ENCODE data around the gene AGPAT3. TPM values are rescaled to one million over a fixed set of nuclear protein-coding genes. Genes with fewer than 3 reads are reported as not detected.

AGPAT3 gene
- polyA plus RNA-seq, 2 of the 4 experiments (the other 2 are of a cell fraction), result 18.2 to 20.3 TPM

GRCh38 chr21:43981871-43982210 lies 116.8 kb downstream of the AGPAT3 start:
- CTCF ChIA-PET, result interaction anchor here (2.0 kb wide), 1 partner anchor 43 kb away, joined by 6 read pairs; no protein-coding TSS in a partner anchor
- 95% methylated on average over 4 of the region's 13 CpGs for whole genome bisulfite sequencing (ENCODE audit: missing lambda C conversion rate)

GRCh38 chr21:43982489-43983078 lies 117.6 kb downstream of the AGPAT3 start:
- DNase-seq (ENCODE audit: low read depth in 1 of 2, low spot score in 1 of 2), result no peak
- Histone ChIP-seq H3K4me3 (no peak overlapping the region), H3K9me3 (no peaks in the 10 kb centered on the region), H3K4me1 (no peaks in the 10 kb centered on the region), H3K4me2 (no peak overlapping the region), H3K27ac (no peak overlapping the region)
- no peak for TF ChIP-seq HEYL (CRISPR knock-in tag; IDR thresholded peaks at IDR 0.05)
- TF ChIP-seq NPAS2 (CRISPR knock-in tag; IDR thresholded peaks at IDR 0.05; ENCODE audit: borderline replicate concordance), result no peak
- TF ChIP-seq HMGXB4 (CRISPR knock-in tag; IDR thresholded peaks at IDR 0.05; ENCODE audit: borderline replicate concordance), result no peak
- no peak for TF ChIP-seq HOXA7 (CRISPR knock-in tag; IDR thresholded peaks at IDR 0.05)
- no peak for TF ChIP-seq MYC (IDR thresholded peaks at IDR 0.05; ENCODE audit: borderline replicate concordance, low read length)
- no peak for TF ChIP-seq HDAC2 (IDR thresholded peaks at IDR 0.05)
- no peak for TF ChIP-seq HES2 (IDR thresholded peaks at IDR 0.05)
- ATAC-seq, result no peak
- FAIRE-seq, result no peak
- CTCF ChIA-PET, result no interaction called here
- POLR2A ChIA-PET, result no interaction called here
- WGBS (ENCODE audit: missing lambda C conversion rate), result 92% methylated on average over 28 of the region's 32 CpGs

More at GRCh38 chr21:43981871-43982210, 116.8 kb downstream of the AGPAT3 start:
- POLR2A ChIA-PET, result no interaction called here
- Histone ChIP-seq H3K4me3 (no peak overlapping the region), H3K4me2 (no peak overlapping the region), H3K4me1 (no peaks in the 10 kb centered on the region), H3K27ac (no peak overlapping the region), H3K9me3 (no peaks in the 10 kb centered on the region)
- no peak for DNase-seq (ENCODE audit: low read depth in 1 of 2, low spot score in 1 of 2)
- ATAC-seq, result no peak
- TF ChIP-seq HES2 (IDR thresholded peaks at IDR 0.05) (no peak), CHD2 (IDR thresholded peaks at IDR 0.05; ENCODE audit: low read length, partially characterized antibody) (no peak)
- FAIRE-seq, result no peak

- FAIRE-seq, result no peak
- 98% methylated on average over 7 of the region's 17 CpGs for WGBS (ENCODE audit: missing lambda C conversion rate)
- ATAC-seq, result no peak
- ChIA-PET POLR2A (no interaction called here), CTCF (interaction anchor here (1.3 kb wide), 1 partner anchor 45 kb away, joined by 4 read pairs; no protein-coding TSS in a partner anchor)
- Histone ChIP-seq H3K4me2 (no peak overlapping the region), H3K27ac (no peak overlapping the region), H3K9me3 (no peaks in the 10 kb centered on the region), H3K4me1 (no peaks in the 10 kb centered on the region), H3K4me3 (no peak overlapping the region)
- DNase-seq (ENCODE audit: low read depth in 1 of 2, low spot score in 1 of 2), result no peak
- TF ChIP-seq ATOH8 (CRISPR knock-in tag; IDR thresholded peaks at IDR 0.05; ENCODE audit: low read depth) (no peak), HEYL (CRISPR knock-in tag; IDR thresholded peaks at IDR 0.05) (no peak), EP300 (IDR thresholded peaks at IDR 0.05) (no peak), ESRRA (IDR thresholded peaks at IDR 0.05; ENCODE audit: borderline replicate concordance, low read length) (no peak), NR3C1 (IDR thresholded peaks at IDR 0.05) (no peak), JUNB (IDR thresholded peaks at IDR 0.05) (no peak), MAFK (IDR thresholded peaks at IDR 0.05; ENCODE audit: partially characterized antibody) (no peak), TFCP2L1 (CRISPR knock-in tag; IDR thresholded peaks at IDR 0.05) (no peak), JUN (IDR thresholded peaks at IDR 0.05) (no peak), FOSL2 (IDR thresholded peaks at IDR 0.05) (no peak), FOSL2 (CRISPR knock-in tag; IDR thresholded peaks at IDR 0.05) (no peak), BHLHE40 (IDR thresholded peaks at IDR 0.05; ENCODE audit: low read depth, low read length) (no peak), CHD4 (IDR thresholded peaks at IDR 0.05; ENCODE audit: borderline replicate concordance) (no peak), SMC3 (IDR thresholded peaks at IDR 0.05) (no peak)
Measured at GRCh38 chr21:43983390-43983789, 118.4 kb downstream of the AGPAT3 start.
